Measurements from ENCODE around the gene BZW1.

The BZW1 gene

GRCh38 chr2:200791905-200792304 lies 19.8 kb upstream of the BZW1 start:
- TF ChIP-seq CTCF (conservative IDR thresholded peaks at IDR 0.05; ENCODE audit: low read length) (no peak), EZH2phosphoT487 (IDR thresholded peaks at IDR 0.05; ENCODE audit: borderline replicate concordance) (no peak)

GRCh38 chr2:200794143-200794542 lies 17.6 kb upstream of the BZW1 start:
- TF ChIP-seq EZH2phosphoT487 (IDR thresholded peaks at IDR 0.05; ENCODE audit: borderline replicate concordance) (no peak), CTCF (conservative IDR thresholded peaks at IDR 0.05; ENCODE audit: low read length) (no peak)
- H2AFZ ChIP-seq (ENCODE audit: low read length) = no peak overlapping the region

More at GRCh38 chr2:200791905-200792304, 19.8 kb upstream of the BZW1 start:
- H3K9me2 ChIP-seq (replicated peaks; ENCODE audit: low read depth, low read length) = no peaks in the 10 kb centered on the region
- H3K27me3 ChIP-seq (ENCODE audit: insufficient read depth, low read length, poor library complexity, severe bottlenecking) = no peaks in the 10 kb centered on the region
- H3F3A ChIP-seq (ENCODE audit: low read depth) = no peaks in the 10 kb centered on the region
- H3K9ac ChIP-seq (ENCODE audit: low read depth, low read length, poor library complexity, severe bottlenecking) = no peak overlapping the region
- H3K4me1 ChIP-seq (ENCODE audit: insufficient read depth, low read length, poor library complexity, severe bottlenecking) = no peaks in the 10 kb centered on the region
- no peaks in the 10 kb centered on the region for H3K9me3 ChIP-seq (ENCODE audit: insufficient read depth, low read depth, low read length)
- H3K4me2 ChIP-seq (ENCODE audit: low read depth, low read length, poor library complexity, severe bottlenecking) = no peak overlapping the region
- no peak overlapping the region for H2AFZ ChIP-seq (ENCODE audit: low read length)
- H3K36me3 ChIP-seq (ENCODE audit: insufficient read depth, low read length) = no peaks in the 10 kb centered on the region
- no peak overlapping the region for H3K4me3 ChIP-seq (ENCODE audit: low read length, poor library complexity, severe bottlenecking)
- H4K20me1 ChIP-seq (ENCODE audit: insufficient read depth, low read length, poor library complexity, severe bottlenecking) = no peaks in the 10 kb centered on the region
- no peaks in the 10 kb centered on the region for H3K79me2 ChIP-seq (ENCODE audit: insufficient read depth, low read length)

GRCh38 chr2:200795028-200795440 lies 16.7 kb upstream of the BZW1 start:
- Histone ChIP-seq H4K20me1 (ENCODE audit: insufficient read depth, low read length, poor library complexity, severe bottlenecking) (no peaks in the 10 kb centered on the region), H2AFZ (ENCODE audit: low read length) (no peak overlapping the region), H3K36me3 (ENCODE audit: insufficient read depth, low read length) (no peaks in the 10 kb centered on the region), H3K9me3 (ENCODE audit: insufficient read depth, low read depth, low read length) (no peaks in the 10 kb centered on the region), H3K4me3 (ENCODE audit: low read length, poor library complexity, severe bottlenecking) (no peak overlapping the region), H3K9me2 (replicated peaks; ENCODE audit: low read depth, low read length) (no peaks in the 10 kb centered on the region), H3K4me1 (ENCODE audit: insufficient read depth, low read length, poor library complexity, severe bottlenecking) (no peaks in the 10 kb centered on the region), H3K79me2 (ENCODE audit: insufficient read depth, low read length) (no peaks in the 10 kb centered on the region), H3K9ac (ENCODE audit: low read depth, low read length, poor library complexity, severe bottlenecking) (no peak overlapping the region), H3K27me3 (ENCODE audit: insufficient read depth, low read length, poor library complexity, severe bottlenecking) (no peaks in the 10 kb centered on the region), H3K4me2 (ENCODE audit: low read depth, low read length, poor library complexity, severe bottlenecking) (no peak overlapping the region), H3F3A (ENCODE audit: low read depth) (no peaks in the 10 kb centered on the region)
- TF ChIP-seq CTCF (conservative IDR thresholded peaks at IDR 0.05; ENCODE audit: low read length) (no peak), EZH2phosphoT487 (IDR thresholded peaks at IDR 0.05; ENCODE audit: borderline replicate concordance) (no peak)

More at GRCh38 chr2:200794143-200794542, 17.6 kb upstream of the BZW1 start:
- no peaks in the 10 kb centered on the region for H3K79me2 ChIP-seq (ENCODE audit: insufficient read depth, low read length)
- no peaks in the 10 kb centered on the region for H3K9me2 ChIP-seq (replicated peaks; ENCODE audit: low read depth, low read length)
- H3K9ac ChIP-seq (ENCODE audit: low read depth, low read length, poor library complexity, severe bottlenecking) = no peak overlapping the region
- H3K4me2 ChIP-seq (ENCODE audit: low read depth, low read length, poor library complexity, severe bottlenecking) = no peak overlapping the region
- H3K4me1 ChIP-seq (ENCODE audit: insufficient read depth, low read length, poor library complexity, severe bottlenecking) = no peaks in the 10 kb centered on the region
- H3K36me3 ChIP-seq (ENCODE audit: insufficient read depth, low read length) = no peaks in the 10 kb centered on the region
- no peaks in the 10 kb centered on the region for H3K27me3 ChIP-seq (ENCODE audit: insufficient read depth, low read length, poor library complexity, severe bottlenecking)
- H3K9me3 ChIP-seq (ENCODE audit: insufficient read depth, low read depth, low read length) = no peaks in the 10 kb centered on the region
- H3K4me3 ChIP-seq (ENCODE audit: low read length, poor library complexity, severe bottlenecking) = no peak overlapping the region
- H3F3A ChIP-seq (ENCODE audit: low read depth) = no peaks in the 10 kb centered on the region
- no peaks in the 10 kb centered on the region for H4K20me1 ChIP-seq (ENCODE audit: insufficient read depth, low read length, poor library complexity, severe bottlenecking)
